Measurements from ENCODE around the gene EGFR.

Gene EGFR

GRCh38 chr7:55205124-55205955 lies 186.5 kb downstream of the EGFR start:
- DNase-seq: no peak
- Histone ChIP-seq H2AFZ (ENCODE audit: low read length) (no peak overlapping the region), H3K9ac (ENCODE audit: low read length) (no peak overlapping the region), H3K36me3 (replicated peaks; ENCODE audit: insufficient read depth, low read length) (no peaks in the 10 kb centered on the region), H3K9me3 (replicated peaks; ENCODE audit: insufficient read depth, low read length) (no peaks in the 10 kb centered on the region), H3K4me3 (ENCODE audit: low read length) (no peak overlapping the region), H3K79me2 (ENCODE audit: low read length) (no peaks in the 10 kb centered on the region), H3K27me3 (replicated peaks; ENCODE audit: insufficient read depth, low read length) (no peaks in the 10 kb centered on the region), H3K27ac (ENCODE audit: low read length) (no peak overlapping the region), H3K4me1 (ENCODE audit: low read length) (no peaks in the 10 kb centered on the region), H3K4me2 (ENCODE audit: low read depth, low read length) (no peak overlapping the region), H3K9me2 (replicated peaks; ENCODE audit: insufficient read depth, low read length) (no peaks in the 10 kb centered on the region), H4K20me1 (ENCODE audit: insufficient read depth, low read length) (no peaks in the 10 kb centered on the region), H3F3A (ENCODE audit: insufficient read depth, low read length) (no peaks in the 10 kb centered on the region)
- no peak for TF ChIP-seq EZH2 (optimal IDR thresholded peaks at IDR 0.05; ENCODE audit: low read depth, low read length)
- no peak for TF ChIP-seq EZH2phosphoT487 (IDR thresholded peaks at IDR 0.05; ENCODE audit: low read length)
- no peak for TF ChIP-seq CTCF (IDR thresholded peaks at IDR 0.05; ENCODE audit: low read length)

- TF ChIP-seq EZH2 (optimal IDR thresholded peaks at IDR 0.05; ENCODE audit: low read depth, low read length) (no peak), CTCF (IDR thresholded peaks at IDR 0.05; ENCODE audit: low read length) (no peak), EZH2phosphoT487 (IDR thresholded peaks at IDR 0.05; ENCODE audit: low read length) (no peak)
- Histone ChIP-seq H3K4me3 (ENCODE audit: low read length) (no peak overlapping the region), H3K79me2 (ENCODE audit: low read length) (no peaks in the 10 kb centered on the region), H2AFZ (ENCODE audit: low read length) (no peak overlapping the region), H3K36me3 (replicated peaks; ENCODE audit: insufficient read depth, low read length) (no peaks in the 10 kb centered on the region), H3K27me3 (replicated peaks; ENCODE audit: insufficient read depth, low read length) (no peaks in the 10 kb centered on the region), H3K9me3 (replicated peaks; ENCODE audit: insufficient read depth, low read length) (no peaks in the 10 kb centered on the region), H3K4me2 (ENCODE audit: low read depth, low read length) (no peak overlapping the region), H3K27ac (ENCODE audit: low read length) (no peak overlapping the region), H3F3A (ENCODE audit: insufficient read depth, low read length) (no peaks in the 10 kb centered on the region), H4K20me1 (ENCODE audit: insufficient read depth, low read length) (no peaks in the 10 kb centered on the region), H3K4me1 (ENCODE audit: low read length) (no peaks in the 10 kb centered on the region), H3K9me2 (replicated peaks; ENCODE audit: insufficient read depth, low read length) (no peaks in the 10 kb centered on the region), H3K9ac (ENCODE audit: low read length) (no peak overlapping the region)
- DNase-seq: no peak
These were observed 187.6 kb downstream of the EGFR start for GRCh38 chr7:55206235-55207029.

- TF ChIP-seq CTCF (IDR thresholded peaks at IDR 0.05; ENCODE audit: low read length) (no peak), EZH2 (optimal IDR thresholded peaks at IDR 0.05; ENCODE audit: low read depth, low read length) (no peak), EZH2phosphoT487 (IDR thresholded peaks at IDR 0.05; ENCODE audit: low read length) (no peak)
- no peaks in the 10 kb centered on the region for H3K9me3 ChIP-seq (replicated peaks; ENCODE audit: insufficient read depth, low read length)
- no peak overlapping the region for H3K4me2 ChIP-seq (ENCODE audit: low read depth, low read length)
- no peaks in the 10 kb centered on the region for H4K20me1 ChIP-seq (ENCODE audit: insufficient read depth, low read length)
- H2AFZ ChIP-seq (ENCODE audit: low read length): no peak overlapping the region
- H3K4me3 ChIP-seq (ENCODE audit: low read length): no peak overlapping the region
- no peak overlapping the region for H3K9ac ChIP-seq (ENCODE audit: low read length)
- DNase-seq: no peak
- no peaks in the 10 kb centered on the region for H3K9me2 ChIP-seq (replicated peaks; ENCODE audit: insufficient read depth, low read length)
- H3K27me3 ChIP-seq (replicated peaks; ENCODE audit: insufficient read depth, low read length): no peaks in the 10 kb centered on the region
- no peaks in the 10 kb centered on the region for H3F3A ChIP-seq (ENCODE audit: insufficient read depth, low read length)
- no peaks in the 10 kb centered on the region for H3K36me3 ChIP-seq (replicated peaks; ENCODE audit: insufficient read depth, low read length)
- H3K79me2 ChIP-seq (ENCODE audit: low read length): no peaks in the 10 kb centered on the region
- H3K27ac ChIP-seq (ENCODE audit: low read length): no peak overlapping the region
- no peaks in the 10 kb centered on the region for H3K4me1 ChIP-seq (ENCODE audit: low read length)
These were observed 188.8 kb downstream of the EGFR start for GRCh38 chr7:55207436-55208125.
